Measurements from ENCODE around the gene SYK.
"Not testable (repeated sequence)": the region's sequence is repeated elsewhere in the genome, so short reads cannot be mapped to it uniquely, and the experiment has no call there.

The SYK gene

DNA sequence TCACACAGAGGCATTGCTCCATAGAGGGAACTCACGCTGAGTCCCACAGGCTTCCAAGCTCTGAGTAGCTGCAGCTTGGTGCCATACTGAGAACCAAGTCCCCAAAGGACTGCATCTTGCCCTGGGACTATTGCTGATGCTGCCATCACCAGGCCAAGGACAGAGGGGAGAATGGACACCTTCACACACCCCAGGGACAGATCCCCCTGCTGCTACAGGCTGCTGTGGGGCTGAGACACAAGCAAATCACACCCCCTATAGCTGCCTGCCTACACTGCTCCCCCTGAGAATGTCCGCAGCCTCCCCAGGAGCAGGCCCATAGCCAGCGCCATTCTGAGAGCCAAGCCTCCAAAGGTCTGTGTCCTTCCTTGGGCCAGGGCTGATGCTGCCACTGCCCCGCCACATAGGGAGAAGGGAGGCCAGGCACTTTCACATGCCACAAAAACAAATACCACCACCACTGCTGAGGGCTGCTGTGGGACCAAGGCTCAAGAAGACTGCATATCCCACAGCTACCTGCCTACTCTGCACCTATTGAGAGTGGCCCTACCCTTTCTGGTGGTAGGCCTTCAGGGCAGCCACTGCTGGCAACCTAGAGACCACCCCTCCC is 81.5 kb downstream of the SYK start:
- DNase-seq, result no peak

DNA sequence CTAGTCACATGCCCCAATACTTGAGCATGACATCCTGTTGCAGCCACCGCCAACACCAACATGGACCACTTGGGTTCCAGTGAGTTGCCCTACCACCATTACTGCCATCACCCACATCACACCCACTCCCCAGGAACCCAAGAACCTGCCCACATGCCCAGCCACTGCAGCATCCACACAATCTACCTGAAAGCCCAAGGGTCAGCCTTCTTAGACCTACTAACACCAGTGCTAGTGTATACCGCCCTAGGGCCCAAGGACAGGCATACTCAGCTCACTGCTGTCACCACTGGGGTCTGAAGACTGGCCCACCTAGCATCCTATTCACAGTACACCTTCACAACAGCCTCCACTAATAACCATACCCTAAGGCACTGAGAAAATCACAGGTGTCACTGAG is 82.0 kb downstream of the SYK start:
- no peak for DNase-seq

DNA sequence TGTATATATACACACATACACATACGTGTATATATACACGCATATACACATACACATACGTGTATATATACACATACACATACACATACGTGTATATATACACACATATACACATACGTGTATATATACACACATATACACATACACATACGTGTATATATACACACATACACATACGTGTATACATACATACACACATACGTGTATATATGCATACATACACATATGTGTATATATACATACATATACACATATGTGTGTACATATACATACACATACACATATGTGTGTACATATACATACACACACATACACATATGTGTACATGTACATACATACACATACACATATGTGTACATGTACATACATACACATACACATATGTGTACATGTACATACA is 82.6 kb downstream of the SYK start:
- DNase-seq, result no peak

DNA sequence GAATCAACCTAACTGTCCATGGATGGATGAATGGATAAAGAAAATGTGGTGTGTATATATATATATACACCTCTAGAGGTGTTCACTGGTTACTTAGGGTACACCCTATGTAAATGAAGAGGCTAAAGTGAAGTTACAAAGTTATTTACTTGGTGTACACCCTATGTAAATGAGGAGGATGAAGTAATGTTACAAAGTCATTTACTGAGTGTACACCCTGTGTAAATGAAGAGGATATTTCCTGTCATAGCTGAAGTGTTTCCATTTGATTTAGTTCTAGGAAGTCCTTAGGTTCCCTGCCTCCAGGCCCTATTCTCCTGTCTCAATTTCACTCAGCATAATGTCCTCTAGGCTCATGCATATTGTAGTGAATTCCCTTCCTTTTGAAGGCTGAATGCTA is 85.2 kb downstream of the SYK start:
- not testable (repeated sequence) for DNase-seq

DNA sequence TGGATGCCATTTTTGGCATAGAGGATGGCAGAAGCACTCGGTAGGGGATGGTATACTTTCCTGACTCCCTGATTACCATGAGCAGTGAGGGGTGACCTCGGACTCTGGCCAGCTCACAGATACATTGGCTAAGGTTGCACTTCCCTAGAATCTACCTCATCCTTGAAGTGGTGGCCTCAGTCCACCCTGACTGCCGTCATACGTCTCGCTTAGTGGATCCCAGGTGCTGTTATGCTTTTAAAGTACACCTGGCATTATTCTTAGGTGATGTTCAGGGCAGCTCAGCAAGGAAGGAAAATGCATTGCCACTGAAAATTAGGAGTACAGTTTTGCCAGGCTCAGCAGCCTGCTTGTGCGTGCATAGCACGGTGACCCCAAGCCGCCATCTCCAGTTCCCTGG is 87.3 kb downstream of the SYK start:
- DNase-seq, result no peak

DNA sequence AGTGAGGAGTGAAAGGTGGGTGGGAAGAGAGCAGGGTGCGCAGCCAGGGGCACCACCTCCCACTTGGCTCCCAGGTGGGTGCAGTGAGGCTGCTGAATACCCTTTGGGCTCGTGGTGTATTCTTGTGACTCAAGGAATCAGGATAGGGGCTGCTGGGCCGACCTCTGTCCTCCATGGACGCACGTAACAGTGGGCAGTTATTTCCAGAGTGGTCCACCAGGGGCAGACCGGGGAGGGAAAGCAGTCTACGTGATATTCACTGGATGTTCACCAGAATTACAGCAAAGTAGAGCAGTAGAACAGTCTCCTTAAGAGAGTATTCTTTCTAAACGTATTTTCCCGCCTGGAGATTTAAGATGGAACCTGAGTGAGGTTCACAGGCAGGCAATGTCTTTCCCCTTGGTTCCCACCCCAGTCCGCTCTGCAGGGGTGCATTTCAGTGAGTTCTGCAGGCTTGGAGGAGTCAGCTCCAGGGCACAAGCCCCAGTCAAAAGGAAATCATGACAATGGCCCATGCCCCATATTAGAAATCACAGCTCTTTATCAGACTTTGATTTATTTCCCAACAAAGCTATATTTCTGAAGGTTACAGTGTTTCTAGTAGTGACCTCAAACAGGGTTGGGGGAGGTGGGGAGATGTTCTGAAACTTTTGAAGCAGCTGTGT is 88.7 kb downstream of the SYK start:
- no peak for DNase-seq

DNA sequence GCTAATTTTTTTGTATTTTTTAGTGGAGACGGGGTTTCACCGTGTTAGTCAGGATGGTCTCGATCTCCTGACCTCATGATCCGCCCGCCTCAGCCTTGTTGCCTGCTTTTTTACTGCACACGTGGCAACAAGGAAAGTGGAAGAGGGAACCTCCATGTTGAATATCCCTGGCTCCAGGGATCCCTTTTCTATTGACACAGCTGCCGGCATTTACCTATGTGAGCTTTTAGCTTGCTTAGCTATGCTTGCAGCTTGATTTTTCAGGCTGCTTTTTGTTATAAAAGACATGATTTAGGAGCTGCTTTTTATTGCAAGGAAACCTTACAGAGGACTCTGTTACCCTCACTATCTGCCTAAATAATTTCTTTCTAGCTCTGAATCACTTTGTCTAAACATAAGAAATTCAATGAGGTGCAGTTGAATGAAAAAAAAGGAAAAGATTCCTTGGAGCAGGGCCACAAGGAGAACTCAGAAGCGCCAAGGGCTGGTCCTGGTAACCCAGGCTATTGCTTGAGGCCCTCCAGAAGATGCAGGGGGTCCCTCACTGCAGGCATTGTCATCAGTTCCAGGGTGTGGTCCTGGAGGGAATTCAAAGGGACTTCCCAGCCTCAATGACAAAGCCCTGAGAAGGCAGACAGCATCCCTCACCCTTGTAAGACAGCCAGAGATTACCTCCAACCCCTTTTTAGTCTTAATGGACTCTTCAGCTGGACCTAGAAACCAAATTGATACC is 89.9 kb downstream of the SYK start:
- DNase-seq, result no peak

DNA sequence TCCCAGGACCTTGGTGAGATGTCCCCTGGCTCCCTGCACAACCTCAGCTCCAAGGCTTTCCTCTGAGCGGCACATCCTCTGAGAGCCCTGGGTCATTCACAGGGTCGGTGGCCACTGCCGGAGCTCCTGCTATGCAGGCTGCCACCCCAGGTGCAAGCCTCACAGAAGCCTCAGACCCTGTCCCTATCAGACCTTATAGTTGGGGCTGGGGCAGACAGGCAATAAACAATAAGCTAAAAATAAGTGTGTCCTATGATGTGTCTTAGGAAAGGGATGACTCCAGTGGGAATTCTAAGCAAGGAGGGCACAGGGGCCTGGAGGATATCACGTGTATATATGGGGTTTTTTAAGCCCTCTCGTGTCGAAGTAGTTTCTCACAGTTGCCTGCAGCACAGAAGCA is 91.3 kb downstream of the SYK start:
- DNase-seq, result no peak

DNA sequence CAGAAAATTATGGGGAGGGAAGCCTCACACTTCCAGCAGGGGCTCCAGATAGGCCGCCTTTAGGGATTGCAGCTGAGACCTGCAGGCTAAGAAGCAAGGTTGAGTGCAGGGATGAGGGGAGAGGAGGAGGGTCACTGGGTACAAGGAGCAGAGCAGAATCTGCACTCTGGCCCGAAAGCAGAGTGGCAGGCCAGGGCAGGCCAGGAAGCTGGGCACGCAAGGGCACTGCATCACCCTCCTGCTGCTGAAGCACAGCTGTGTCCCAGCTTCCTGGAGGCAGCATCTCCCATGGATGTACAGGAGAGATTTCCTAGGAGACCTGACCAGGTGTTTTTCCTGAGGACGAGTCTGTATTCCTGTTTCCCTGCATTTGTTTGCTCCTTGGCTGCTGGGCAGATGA is 92.1 kb downstream of the SYK start:
- DNase-seq, result no peak

DNA sequence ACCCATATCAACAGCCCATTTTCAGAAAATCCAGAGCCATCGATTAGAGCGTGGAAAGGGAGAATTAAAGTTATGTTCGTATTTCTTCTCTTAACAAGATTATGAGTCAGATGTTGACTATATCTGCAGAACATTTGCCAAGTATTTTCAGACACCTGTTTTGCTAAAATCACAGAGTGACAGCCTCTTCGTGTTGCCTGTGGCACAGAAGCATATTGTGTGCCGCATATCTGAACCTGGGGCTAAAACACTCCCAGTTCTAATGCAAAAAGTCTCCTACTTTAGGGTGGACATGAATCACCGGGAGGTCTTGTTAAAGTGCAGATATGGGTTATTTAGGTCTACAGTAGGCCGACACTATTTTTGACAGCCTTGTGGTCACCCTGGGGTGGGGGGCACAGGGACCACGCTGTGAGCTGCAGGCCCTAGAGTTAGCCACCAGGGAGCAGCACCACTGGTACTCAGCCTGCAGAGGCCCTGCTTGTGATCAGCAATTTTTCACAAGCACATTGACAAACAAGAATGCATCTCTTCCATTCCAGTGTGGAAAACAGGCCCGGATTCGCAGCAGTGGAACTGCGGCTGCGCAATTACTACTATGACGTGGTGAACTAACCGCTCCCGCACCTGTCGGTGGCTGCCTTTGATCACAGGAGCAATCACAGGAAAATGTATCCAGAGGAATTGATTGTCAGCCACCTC is 93.5 kb downstream of the SYK start:
- DNase-seq, result no peak

DNA sequence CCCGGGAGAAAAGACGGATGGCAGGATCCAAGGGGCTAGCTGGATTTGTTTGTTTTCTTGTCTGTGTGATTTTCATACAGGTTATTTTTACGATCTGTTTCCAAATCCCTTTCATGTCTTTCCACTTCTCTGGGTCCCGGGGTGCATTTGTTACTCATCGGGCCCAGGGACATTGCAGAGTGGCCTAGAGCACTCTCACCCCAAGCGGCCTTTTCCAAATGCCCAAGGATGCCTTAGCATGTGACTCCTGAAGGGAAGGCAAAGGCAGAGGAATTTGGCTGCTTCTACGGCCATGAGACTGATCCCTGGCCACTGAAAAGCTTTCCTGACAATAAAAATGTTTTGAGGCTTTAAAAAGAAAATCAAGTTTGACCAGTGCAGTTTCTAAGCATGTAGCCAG is 94.2 kb downstream of the SYK start:
- no peak for DNase-seq

DNA sequence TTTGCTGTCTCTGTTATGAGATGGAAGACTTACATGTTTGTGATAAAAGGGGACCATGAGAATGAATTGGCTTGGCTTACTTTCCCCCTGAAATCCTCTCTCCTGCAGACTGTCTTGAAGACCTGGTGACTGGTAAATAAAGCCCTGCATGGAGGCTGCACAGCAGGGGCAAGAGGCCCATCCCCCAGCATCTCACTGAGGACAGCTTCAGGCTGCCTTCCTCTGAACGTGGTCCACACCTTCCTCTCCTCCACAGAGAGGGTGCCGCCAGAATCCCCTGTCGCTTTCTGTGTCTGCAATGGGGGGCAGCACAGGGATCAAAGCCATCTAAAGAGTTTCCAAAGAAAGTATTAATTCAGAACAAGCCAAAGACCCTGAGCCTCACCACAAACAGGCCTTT is 94.6 kb downstream of the SYK start:
- DNase-seq, result no peak

DNA sequence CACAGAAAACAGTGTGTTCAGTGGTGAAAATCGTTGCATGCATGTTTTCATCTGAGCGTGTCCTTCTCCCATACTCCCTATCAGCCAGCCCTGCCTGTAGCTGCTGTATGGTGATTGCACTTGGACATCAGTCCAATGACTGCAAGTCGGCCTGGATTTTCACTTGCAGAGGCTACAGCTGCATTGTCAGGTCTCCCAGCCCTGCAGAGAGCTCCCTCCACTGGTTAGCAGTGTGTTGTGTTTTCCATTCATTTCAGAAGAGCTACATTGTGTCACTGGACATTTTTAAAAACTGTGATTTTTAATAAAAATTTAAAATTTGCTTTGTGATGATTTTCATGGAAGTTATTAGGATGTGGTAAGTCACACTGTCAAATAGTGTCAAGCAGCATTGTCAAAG is 96.6 kb downstream of the SYK start:
- DNase-seq, result no peak

DNA sequence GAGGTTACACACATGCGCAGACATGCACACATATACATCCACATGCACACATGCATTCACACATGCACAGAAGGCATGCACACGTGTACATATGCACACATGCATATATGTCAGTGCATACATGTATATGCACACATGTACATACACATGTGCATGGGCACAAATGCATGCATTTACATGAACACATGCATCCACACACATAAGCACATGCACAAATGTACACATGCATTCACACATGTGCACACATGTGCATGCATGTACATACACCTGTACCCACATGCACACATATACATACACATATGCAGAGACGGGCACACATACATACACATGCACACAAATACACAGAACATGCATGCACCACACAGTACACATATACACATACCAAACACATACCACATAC is 97.7 kb downstream of the SYK start:
- DNase-seq, result no peak

DNA sequence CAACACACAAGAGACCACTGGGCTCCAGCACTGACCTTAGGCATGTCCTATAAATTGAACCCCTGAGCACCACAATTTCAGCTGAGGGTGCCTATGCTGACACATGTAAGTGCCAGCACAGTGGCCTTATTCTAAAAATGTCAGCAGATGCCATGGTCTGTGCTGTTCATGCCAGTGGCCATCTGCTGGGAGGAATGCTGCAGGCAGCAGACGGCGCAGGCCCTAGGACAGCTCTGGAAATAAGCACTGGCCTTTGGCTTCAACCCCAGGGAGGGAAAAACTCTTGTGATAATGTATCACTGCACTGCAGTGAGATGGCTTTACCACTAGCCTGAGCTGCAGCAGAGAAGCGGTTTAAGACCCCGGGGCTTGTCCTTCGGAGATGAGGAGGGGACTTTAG is 98.5 kb downstream of the SYK start:
- no peak for DNase-seq

DNA sequence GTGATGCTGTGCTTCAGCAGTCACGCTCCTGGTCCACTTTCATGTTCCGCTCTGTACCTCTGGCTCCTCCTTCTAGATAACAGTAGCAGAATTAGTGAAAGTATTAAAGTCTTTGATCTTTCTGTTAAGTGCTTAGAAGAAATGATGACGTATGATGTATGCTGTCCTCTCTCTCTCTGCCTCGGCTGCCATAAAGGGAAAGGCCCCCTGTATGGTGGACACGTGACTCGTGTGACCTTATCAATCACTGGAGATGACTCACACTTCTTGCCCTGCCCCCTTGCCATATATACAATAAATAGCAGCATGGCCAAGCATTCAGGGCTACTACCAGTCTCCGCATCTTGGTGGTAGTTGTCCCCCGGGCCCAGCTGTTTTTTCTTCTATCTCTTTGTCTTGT is 100.3 kb downstream of the SYK start:
- no peak for DNase-seq

DNA sequence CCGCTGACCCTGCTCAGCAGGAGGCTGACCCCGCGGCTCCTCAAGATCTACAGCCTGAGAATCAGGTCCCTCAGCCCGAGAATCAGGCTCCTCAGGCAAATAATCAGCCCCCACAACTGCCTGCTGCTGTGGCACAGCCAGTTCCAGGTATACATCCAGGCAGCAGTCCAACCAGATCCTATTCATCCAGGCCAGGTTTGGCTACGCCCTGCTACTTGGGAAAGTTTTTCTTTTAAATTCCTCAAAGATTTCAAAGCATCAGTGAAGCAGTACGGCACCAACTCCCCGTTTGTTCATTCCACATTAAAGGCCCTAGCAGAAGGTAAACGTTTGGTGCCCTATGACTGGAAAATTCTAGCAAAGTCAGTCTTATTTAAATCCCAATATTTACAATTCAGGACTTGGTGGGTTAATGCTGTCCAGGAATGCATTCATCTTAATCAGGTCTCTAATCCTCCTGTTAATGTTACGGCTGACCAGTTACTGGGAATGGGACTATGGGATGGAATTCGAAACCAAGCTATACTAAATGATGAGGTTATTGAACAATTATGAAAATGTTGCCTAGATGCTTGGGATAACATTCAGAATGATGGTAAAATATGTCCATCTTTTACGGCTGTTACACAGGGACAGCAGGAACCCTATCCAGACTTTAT is 102.3 kb downstream of the SYK start:
- DNase-seq, result no peak

DNA sequence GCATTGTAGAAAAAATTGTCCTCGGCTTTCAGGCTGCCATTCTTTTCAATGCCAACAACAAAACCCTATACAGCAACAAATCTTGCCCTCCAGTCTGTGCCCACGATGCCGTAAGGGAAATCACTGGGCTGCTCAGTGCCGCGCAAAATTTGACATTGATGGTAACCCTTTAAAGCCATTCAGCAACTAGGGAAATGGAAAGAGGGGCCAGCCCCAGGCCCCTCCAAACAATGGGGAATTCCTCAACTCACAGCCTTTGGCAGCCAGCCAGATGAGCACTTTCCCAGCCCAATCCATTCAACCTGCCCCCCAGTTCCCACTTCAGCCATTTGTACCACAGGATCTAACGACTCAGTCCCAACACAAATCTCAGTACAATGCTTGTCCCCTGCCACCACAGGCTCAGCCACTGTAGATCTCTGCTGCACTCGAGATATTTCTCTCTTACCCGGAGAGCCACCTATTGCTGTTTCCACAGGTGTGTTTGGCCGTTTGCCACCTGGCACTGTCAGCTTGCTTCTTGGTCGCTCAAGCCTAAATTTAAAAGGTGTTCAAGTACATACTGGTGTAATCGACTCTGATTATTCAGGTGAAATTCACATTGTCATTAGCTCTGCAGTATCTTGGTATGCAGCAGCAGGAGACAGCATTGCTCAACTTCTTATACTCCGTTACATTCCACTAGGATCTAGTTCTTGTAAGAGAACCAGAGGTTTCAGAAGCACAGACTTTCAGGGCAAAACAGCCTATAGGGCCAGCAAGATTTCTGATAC is 103.3 kb downstream of the SYK start:
- no peak for DNase-seq

DNA sequence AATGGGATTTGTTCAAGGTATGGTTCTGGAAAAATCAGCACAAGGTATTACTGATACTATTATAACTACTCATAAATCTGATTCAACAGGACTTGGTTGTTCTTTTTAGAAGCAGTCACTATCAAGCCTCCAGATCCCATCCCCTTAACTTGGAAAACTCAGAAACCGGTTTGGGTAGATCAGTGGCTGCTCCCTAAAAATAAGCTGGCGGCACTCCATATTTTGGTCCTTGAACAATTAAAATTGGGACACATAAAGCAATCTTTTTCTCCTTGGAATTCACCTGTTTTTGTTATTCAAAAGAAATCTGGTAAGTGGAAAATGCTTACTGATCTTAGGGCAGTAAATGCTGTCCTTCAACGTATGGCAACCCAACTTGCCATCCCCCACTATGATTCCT is 104.2 kb downstream of the SYK start:
- DNase-seq, result no peak

DNA sequence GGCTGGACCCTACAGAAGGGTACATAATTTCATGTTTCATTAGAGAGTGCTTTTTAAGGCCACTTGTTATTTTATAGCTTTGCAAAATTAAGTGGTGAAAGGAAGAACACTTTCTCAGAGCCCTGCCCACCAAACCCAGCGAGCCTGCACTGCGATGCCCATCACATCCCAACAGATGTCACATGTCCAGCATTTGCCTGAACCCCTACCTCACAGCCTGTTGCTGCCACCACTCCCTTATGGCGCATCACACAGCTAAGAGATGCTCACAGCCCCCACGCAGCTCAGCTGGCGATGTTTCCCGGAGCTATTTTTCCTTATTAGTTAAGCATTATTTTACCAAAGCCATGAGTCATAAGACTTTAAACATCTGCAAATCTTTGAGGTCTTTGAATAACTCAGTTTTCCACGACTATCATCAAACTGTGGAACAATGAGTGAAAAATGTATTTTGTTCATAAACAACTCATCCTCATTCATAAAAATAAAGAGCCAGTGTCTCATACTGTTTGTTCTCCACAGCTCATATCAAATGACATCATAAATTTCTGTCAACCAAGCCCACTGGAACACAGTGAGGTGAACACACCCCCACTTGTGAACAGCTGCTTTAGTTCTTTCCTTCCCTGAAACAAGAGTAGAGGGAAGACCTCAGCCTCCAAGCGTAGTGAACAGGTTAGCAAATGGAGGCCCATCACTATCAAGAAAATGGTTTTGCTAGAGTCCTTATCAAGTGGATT is 104.9 kb downstream of the SYK start:
- DNase-seq, result no peak

DNA sequence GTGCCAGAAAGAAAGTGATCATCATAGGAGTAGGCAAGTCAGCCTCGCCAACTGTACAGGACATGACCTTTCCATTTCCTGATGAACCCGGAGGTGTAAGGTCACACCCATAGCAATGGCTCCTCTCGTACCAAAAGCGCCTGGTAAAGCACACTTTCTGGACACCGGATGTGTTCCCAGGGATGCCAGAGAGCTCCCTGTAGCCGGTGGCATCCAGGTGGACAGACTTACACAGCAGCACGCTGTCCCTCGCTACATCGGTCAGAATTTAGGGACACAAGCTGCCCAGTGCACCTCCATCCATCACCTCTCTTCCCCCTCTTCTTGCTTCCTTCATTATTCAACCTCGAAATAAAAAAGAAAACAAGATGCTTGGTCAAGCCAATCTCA is 105.4 kb downstream of the SYK start:
- no peak for DNase-seq

DNA sequence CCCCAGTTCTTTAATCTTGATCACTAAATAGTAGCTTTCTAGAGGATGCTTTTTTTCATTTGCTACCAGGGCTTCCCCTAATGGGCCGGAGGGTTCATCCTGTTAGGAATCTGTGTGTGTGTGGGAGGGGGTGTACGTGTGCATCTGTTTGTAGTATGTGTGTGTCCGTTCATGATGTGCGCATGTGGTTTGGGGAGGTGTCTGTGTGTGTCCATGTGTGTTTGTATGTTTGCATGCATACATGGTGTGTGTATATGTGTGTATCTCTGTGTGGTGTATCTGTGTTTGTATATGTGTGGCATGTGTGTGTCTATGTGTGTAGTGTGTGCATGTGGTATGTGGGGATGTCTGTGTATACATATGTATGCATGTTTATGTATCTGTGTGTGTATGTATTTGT is 106.2 kb downstream of the SYK start:
- no peak for DNase-seq

Data from NCI-H1930 (cell line).